ENCODE measurements around the gene PRR29.
A peak's percentile ranks its signal among the peaks of the same experiment; 100 is the strongest.

PRR29 gene

GRCh38 chr17:63998721-63999679 is 849 bp downstream of the PRR29 start:
- H3K4me3 ChIP-seq (ENCODE audit: low read depth, low read length) = peak overlapping the region; percentile 74
- DNase-seq (ENCODE audit: low read depth) = no peak
- TF ChIP-seq, protein P1, sequence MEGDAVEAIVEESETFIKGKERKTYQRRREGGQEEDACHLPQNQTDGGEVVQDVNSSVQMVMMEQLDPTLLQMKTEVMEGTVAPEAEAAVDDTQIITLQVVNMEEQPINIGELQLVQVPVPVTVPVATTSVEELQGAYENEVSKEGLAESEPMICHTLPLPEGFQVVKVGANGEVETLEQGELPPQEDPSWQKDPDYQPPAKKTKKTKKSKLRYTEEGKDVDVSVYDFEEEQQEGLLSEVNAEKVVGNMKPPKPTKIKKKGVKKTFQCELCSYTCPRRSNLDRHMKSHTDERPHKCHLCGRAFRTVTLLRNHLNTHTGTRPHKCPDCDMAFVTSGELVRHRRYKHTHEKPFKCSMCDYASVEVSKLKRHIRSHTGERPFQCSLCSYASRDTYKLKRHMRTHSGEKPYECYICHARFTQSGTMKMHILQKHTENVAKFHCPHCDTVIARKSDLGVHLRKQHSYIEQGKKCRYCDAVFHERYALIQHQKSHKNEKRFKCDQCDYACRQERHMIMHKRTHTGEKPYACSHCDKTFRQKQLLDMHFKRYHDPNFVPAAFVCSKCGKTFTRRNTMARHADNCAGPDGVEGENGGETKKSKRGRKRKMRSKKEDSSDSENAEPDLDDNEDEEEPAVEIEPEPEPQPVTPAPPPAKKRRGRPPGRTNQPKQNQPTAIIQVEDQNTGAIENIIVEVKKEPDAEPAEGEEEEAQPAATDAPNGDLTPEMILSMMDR (IDR thresholded peaks at IDR 0.05; ENCODE audit: low read depth, low read length, missing control alignments) = no peak

DNA sequence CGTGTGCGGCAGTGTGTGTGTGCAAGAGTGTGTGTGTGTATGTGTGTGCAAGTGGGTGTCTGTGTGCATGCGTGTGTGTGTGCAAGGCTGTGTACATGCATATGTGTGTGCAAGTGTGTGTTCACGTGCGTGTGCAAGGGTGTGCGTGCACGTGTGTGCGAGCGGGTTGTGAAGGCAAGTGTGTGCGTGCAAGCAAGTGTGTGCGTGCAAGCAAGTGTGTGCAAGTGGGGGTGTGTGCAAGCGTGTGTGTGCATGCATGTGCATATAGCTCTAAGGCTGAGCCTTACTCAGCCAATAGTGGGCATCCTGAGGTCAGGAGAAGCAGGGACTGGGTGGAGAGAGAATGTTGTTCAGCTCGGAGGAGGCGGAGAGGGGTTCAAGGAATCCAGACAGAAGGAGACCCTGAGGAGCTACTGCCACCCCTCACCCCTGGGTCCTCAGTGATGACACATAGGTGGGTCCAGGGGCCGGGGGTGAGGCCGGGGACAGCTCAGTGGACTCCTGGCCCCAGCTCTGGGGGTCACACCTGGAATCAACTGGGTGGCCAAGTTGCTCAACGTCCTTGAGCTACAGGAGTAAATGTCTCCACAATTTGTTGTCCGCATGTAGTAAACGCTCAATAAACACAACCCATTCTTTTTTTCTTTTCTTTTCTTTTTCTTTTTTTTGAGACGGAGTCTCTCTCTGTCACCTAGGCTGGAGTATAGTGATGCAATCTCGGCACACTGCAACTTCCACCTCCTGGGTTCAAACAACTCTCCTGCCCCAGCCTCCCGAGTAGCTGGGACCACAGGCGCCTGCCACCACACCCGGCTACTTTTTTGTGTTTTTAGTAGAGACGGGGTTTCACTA is 1.8 kb downstream of the PRR29 start:
- TF ChIP-seq, protein P1 (IDR thresholded peaks at IDR 0.05; ENCODE audit: low read depth, low read length, missing control alignments) = no peak
- DNase-seq (ENCODE audit: low read depth) = no peak
- no peak overlapping the region for H3K4me3 ChIP-seq (ENCODE audit: low read depth, low read length)

GRCh38 chr17:64001091-64001579 is 3.0 kb downstream of the PRR29 start:
- TF ChIP-seq, protein P1 (IDR thresholded peaks at IDR 0.05; ENCODE audit: low read depth, low read length, missing control alignments) = no peak
- no peak overlapping the region for H3K4me3 ChIP-seq (ENCODE audit: low read depth, low read length)
- no peak for DNase-seq (ENCODE audit: low read depth)

GRCh38 chr17:64001763-64002529 is 3.8 kb downstream of the PRR29 start:
- DNase-seq (ENCODE audit: low read depth) = no peak
- no peak overlapping the region for H3K4me3 ChIP-seq (ENCODE audit: low read depth, low read length)
- TF ChIP-seq, protein P1 (IDR thresholded peaks at IDR 0.05; ENCODE audit: low read depth, low read length, missing control alignments) = no peak

DNA sequence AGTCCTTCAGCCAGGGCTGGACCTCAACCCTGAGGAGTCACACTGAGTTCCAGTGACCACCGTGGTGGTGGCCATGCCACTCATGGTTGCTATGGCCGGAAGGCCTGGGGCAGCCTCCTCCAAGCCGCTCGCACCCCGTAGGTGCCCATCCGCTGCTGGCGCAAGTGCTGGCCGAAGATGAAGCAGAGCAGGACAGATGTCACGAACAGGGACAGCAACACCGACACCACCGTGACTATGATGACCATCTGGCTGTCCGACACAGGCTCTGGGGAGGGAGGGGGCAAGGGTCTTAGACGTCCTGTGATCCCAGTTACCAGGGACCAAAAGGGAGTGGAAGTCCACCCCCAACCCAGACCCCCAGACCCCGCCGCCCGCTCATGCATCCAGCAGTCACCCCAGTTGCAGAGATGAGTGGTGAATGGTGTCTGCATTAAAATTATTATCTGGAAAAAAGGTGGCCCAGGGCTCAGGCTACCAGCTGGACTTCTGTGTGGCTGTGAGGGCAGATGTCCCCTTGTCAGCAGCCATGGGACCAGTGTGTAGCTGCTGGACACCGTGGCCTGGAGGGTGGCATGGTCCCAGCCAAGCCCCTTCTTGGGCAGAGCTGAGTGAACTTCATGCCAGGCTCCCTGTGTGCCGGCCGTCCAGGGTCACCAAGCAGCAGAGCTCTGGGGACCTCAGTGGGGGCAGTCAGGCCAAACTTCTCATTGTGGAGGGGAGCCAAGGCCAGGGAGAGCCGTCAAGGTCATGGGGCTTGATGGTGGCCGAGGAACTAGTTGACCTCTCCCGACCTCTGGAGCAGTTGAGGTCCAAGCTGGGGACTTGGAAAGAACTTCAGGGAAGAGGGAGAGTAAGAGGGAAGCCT is 4.7 kb downstream of the PRR29 start:
- DNase-seq (ENCODE audit: low read depth) = no peak
- TF ChIP-seq, protein P1 (IDR thresholded peaks at IDR 0.05; ENCODE audit: low read depth, low read length, missing control alignments) = no peak

More for the DNA sequence above, 4.7 kb downstream of the PRR29 start:
- no peak overlapping the region for H3K4me3 ChIP-seq (ENCODE audit: low read depth, low read length)
